IMR-90 (cell line): ENCODE results near the gene CD2BP2. TPM values are rescaled to one million over a fixed set of nuclear protein-coding genes. Genes with fewer than 3 reads are reported as not detected.

ENCODE experiments used
- BHLHE40 ChIP-seq: fragments of 150-350 bp; IDR thresholded peaks from 2 replicates; pipeline ENCODE4 v1.6.1; 2016; ENCODE audit warnings: mild to moderate bottlenecking, low read depth, low read length
- MAFK ChIP-seq: IDR thresholded peaks from 2 replicates; pipeline ENCODE4 v1.6.1; 2012; ENCODE audit warnings: low read depth, low read length, improper control_type of control experiment
- MAZ ChIP-seq: IDR thresholded peaks from 2 replicates; pipeline ENCODE4 v1.6.1; 2012; ENCODE audit warnings: low read depth, mild to moderate bottlenecking, low read length, improper control_type of control experiment, moderate library complexity, borderline replicate concordance
- RAD21 ChIP-seq: IDR thresholded peaks from 2 replicates; pipeline ENCODE4 v1.6.1; 2012; ENCODE audit warnings: low read length, improper control_type of control experiment
- USF2 ChIP-seq: fragments of 150-350 bp; IDR thresholded peaks from 2 replicates; pipeline ENCODE4 v1.6.1; 2017; ENCODE audit warnings: mild to moderate bottlenecking, antibody characterized with exemption, low read length, low read depth
- polyA plus RNA-seq, 3 experiments: library from polyadenylated mRNA; depleted of rRNA; stranded (reverse); fragments of >200 nt; gene quantifications; 2 replicates each; pipeline ENCODE4 v1.2.3, GENCODE V29; 2012; ENCODE audit warnings: low replicate concordance in 1 of 3
- total RNA-seq: library from RNA; depleted of rRNA; stranded (reverse); fragments of >200 nt; gene quantifications from 2 replicates; pipeline ENCODE4 v1.2.3, GENCODE V29; 2012

The CD2BP2 gene
- total and polyA plus RNA-seq, 2 of the 4 experiments (the other 2 are of a cell fraction), result 29.6 to 41.1 TPM

- no peak for TF ChIP-seq MAFK
- TF ChIP-seq MAZ, result peak; percentile 54; the same call in 1 of the 2 replicates
- no peak for TF ChIP-seq BHLHE40
- TF ChIP-seq RAD21, result peak; percentile 28; the same call in 1 of the 2 replicates
- TF ChIP-seq USF2, result no peak
Measured at GRCh38 chr16:30378236-30379157, 23.4 kb upstream of the CD2BP2 start (continued).
